HG03139 (cell line): ENCODE results near the gene MAML3.

Source experiments
- ATAC-seq: cut with Tn5 transposase; IDR thresholded peaks from one replicate; pipeline ENCODE4 v1.9.1; 2021; ENCODE audit not compliant: unreplicated experiment

The MAML3 gene

DNA sequence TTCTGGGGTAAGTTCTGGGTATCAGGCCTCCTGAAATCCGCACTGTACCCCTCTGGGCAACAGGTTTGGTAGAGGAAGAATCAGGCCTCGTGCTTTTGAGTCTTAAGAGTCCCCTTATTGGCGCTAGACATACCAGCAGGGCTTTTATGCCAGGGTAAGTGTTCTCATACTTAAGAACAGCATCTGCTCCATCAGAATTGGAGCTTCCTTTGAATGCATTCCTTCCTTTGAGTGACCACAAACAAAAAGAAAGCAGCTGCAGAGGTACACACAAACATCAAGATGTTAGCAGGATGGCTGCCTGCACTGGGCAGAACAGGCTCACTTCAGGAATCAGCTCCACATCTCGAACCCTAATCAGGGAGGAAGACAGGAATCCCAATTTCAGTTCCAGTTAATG, 331.6 kb downstream of the MAML3 start:
- no peak for ATAC-seq

DNA sequence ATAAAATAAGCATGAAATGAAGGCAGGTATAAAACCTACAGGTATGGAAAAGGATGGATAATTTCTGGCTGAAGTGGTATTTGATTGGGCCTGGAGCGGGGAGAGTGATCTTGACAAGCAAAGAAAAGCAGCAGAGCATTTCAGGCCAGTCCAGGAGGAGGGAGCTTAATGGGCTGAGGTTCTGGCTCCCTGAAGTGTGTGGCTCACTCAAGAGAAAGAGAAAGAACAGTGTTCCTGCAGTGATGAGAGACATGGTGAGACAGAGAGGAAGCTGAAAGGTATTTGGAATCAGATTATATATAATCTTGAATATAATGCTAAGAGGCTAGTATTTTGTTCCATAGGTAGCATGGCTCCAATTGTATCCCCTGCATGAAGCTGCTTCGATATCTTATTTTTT, 334.9 kb downstream of the MAML3 start:
- ATAC-seq = no peak

DNA sequence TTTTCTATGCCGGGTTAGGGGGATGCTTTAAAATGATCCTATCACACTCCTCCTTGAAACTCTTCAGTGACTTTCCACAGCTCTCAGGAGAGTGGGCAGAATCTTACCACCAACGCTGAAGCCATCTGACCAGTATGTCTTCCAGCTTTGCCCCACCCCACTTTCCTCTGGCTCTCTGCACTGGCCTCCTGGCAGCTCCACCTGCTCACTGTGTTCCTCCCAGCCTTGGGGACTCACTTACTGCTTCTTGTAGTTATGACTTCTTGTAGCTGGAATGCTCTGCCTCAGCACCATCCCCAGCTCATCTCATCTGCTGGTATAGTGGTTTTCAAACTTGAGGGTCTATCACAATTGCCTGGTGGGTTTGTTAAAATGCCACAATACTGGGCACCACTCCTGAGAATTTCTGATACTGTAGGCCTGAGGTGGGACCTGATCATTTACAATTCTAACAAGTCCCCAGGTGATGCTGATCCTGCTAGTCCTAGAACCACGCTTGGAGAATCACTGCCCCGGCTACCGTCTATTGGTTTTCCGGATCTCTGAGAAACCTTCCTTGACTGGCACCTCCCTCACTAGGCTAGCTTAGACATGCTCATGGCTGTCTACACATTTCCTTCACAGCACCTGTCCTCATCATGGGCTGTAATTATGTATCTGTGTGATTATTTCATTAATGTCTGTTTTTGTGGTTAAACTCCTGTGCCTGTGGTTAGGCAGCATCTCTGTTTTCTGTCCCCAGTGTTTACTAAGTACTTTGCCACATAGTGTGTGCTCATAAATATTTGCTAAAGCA, 336.1 kb downstream of the MAML3 start:
- ATAC-seq = no peak

DNA sequence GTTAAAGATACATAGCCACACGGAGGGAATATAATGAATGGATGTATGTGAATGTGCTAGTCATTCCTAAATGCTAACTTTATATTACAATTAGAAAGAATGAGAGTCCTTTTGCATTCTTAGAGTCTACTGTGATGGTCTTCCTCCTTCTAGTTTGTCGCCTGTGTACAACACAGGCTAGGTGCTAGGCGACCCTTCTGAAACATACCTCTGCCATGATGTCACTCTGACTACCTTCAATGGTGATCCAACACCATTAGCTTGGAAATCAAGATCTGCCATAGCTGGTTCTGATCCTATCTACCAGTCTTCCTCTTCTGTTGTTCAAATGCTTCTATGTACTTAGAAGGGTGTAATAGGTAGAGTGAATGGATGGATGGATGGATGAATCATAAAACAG, 337.1 kb downstream of the MAML3 start:
- no peak for ATAC-seq

DNA sequence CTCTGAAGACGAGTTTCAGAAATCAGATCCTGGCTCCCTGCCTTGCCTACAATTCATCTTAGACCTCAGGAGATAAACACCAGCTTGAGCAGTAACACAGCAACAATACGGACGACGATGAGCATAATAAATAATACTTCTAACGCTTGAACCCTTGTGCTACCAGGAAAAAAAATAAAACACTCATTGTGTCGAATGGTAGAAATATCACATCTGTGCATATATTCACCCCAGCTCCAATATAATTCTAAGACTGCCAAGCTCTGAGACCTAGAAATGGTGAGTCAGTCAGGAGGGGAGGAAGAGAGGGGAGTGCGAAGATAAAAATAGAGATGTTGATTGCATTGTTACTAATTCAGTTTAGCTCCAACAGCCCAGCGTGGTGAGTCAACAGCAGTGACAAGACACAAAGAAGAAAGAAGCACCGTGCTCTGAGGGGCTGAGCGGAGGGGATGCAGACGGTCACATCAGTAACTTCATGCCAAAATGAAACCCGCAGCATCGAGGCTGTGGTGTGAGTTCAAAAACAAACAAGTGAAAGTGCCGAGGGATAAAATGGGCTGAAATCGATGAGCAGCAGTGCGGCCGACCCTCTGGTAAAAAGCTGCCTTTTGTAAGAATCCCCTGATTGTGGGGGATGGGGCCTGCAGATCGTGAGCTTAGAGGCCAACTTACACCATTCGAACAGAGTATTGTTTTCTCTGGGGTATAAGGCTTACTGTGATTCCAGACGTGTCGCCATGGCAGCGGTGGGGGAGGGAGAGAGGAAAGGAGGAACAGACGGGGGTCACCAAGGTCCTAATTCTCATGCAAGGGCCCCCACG, 338.0 kb downstream of the MAML3 start:
- ATAC-seq = no peak

DNA sequence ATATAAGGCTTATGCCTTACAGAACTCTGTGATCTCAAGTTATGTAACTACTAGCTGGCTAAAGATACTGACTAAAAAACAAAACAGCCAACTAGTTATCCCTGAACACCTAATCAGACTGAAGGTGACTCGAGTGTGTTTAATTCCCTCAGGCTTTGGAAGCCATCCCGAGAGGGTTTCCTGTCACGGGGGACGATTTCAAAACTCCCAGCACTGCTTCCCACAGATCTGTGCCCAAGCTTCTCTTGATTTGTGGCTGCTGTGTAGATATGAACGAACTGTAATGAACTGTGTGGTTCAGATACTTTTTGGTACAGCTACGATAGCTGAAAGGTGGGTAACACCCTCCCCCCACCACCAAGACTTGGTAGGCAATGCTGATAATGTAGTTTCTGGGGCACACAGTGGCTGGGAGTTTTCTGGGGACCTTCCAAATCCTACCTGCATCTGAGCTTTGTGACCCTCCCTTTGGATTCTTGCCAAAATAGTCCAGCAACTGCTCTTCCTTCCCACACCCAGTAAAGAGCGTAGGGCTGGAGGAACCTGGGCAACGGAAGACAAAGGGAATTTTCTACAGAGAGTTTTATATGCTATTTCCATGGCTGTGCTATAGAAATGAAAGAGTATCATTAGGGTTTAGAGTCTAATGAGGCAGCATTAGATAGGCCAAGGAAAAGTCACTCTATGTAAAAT, 339.5 kb downstream of the MAML3 start:
- ATAC-seq = no peak

DNA sequence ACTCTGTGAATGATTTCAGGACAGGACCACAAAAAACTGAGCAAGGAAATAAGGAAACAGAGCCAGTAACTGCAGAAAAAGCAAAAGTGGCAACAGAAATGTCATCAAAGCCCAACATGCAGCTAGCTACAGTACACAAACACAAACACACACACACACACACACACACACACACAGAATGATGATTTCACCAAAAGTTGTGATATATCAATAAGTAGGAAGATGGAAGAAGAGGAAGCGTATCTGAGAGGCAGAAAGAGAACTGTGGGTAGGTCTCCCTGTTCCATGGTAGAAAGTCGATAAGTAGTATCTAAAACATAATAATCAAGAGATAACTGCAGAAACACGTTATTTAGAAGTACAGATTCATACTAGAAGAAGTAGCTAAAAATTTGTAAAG, 340.1 kb downstream of the MAML3 start:
- ATAC-seq = no peak

DNA sequence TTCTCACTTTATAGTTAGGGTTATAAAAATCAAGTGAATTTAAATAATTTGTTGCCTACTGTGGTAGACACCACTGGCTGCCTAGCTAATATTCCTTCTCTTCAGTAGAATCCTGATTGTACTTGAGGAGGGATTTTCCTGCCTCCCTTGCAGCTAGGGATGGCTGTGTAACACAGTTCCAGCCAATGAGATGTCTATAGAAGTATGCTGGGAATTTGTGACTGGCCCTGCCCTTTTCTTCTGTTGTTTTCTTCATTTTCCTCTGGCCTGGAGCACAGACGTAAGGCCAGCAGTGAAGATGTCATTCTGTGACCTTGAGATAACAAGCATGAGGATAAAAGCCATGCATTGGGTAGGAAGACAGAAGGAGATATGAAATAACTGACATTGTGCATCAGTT, 343.3 kb downstream of the MAML3 start:
- ATAC-seq = no peak

DNA sequence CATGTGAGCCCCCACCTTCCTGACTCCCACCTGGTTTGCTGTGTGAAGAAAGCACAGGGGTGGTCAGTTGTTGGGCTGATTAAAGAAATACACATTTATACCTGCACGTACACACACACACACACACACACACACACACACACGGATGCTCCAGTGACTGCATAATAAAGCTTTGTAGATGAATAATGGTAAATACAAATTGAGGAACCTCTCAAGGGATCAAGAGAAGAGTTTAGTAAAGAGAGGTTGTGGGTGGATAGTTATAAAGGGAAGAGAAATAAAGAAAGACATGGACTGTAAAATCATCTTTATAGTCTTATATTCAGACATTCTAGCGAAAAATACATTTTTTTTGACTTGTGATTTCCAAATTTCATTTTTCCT, 344.2 kb downstream of the MAML3 start:
- ATAC-seq = no peak

DNA sequence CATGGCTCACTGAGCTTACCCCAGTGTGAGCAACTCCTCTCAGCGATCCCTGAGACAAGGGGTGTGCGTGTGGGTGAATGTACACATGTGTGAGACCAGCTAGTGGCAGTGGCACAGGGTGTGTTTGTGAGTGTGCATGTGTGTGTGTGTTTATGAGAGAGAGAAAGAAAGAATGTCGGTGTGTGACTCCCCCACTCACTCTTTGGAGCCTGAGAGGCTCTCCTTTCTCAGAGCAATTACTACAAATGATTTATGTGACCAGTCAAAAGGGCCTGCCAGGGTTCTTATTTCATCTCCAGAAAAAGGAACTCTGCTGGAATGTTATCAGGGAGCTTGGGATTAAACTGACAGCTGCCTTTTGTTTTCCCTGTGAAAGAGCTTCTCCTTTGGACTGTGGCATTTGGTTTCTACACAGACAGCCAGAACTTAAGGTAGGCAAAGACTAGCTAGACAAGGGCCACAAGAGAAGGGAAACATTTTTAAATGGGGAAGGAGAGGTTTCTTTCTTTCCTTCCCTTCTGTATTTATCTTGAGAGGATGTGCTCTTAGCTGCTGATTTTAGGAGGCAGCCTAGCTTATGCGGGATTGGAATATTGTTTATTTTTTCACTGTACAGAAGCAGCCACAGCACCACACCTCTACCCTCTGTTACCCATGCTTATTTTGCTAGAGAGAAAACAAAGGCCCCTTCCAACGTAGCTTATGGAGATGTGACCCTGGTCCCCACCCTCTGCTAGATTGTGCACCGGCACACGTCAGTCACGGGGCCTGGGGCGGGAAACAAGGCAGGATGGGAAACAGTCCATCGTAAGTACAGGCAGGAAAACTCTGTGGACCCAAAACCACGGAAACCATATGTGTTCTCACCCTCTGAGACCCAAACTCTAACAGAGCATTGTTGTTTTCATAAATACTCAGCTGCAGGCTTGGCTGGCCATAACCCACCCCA, 344.9 kb downstream of the MAML3 start:
- no peak for ATAC-seq

DNA sequence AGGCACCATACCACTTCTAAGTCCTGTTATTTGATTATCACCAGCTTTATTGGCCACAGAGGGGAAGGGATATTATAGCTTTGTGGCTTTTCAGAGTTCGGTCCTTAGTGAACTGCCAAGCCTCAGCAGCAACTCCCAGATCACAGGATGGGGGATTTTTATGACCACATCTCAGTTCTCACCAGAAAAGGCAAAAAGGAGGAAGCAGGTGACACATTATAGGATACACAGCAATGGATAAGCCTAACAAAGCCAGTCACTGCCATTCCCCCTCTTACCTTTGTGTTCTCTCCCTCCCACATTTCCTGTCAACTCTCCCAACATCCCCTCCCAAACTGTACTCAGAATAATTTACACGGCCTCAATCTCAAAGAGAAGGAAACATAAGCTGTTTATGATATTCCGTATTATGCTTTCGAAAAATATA, 345.6 kb downstream of the MAML3 start:
- no peak for ATAC-seq

DNA sequence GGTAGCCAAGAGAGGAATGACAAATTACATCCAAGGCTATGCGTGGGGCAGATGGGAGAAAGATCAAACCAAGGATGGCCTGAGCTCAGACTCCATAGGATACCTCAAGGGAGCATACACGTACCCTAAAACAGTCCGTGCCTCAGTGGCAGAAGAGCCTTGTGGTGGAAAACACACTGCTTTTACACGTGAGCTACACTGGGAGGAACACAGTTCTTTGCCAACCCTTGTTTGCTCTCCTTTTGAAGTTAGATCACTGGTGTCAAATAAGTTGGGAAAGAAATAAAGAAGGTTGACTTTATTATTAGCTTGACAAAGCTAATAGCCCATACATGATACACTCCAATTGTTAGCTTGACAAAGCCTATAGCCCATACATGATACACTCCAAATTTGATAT, 346.5 kb downstream of the MAML3 start:
- no peak for ATAC-seq

DNA sequence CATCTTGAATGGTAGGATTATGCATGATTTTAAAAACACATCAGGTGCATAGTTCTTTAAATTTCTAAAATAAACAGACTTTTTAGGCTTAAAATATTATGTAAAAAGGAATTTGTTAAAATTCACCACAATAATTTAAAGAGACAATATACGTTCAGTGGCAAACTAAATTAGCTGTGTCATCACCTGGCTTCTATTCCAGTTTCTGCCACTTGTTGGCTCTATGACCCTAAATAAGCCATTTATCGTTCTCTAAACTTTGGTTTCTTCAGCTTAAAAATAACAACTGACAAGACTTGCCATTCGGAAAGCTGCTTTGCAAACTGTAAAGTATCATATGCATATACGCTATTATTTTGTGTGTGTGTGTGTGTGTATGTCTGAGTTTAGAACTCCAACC, 347.1 kb downstream of the MAML3 start:
- no peak for ATAC-seq

DNA sequence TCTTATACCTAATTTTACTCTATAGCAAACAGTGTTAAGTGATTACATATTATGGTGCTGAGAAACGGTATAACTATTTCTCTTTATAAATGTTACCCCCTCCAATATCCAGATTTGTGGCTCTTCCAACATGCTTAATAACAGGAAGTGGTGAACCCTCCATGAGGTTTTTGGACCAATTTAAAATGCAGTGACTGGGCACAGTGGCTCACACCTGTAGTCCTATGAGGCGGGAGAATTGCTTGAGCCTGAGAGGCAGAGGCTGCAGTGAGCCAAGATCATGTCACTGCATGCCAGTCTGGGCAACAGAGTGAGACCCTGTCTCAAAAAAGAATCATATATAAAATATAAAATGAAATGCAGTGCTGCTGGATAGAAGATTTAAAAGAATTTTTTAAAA, 351.1 kb downstream of the MAML3 start:
- no peak for ATAC-seq

DNA sequence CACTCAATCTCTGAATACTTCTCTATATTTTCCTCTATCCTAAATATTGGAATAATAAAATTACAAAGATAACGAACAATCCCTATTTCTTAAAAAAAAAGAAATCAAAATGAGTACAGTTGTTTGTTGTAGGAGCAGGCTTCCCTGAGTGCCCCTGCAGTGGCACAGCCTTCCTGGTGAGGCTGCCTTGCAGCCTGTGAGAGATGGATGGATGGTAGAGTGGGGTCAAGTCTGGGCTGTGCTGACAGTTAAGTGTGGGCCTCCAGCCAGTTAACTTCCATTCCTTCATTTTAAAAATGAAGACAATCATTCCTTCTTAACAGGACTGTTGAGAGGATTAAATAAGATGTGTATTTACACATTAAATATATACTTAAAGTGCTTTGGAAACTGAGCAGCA, 351.5 kb downstream of the MAML3 start:
- no peak for ATAC-seq

DNA sequence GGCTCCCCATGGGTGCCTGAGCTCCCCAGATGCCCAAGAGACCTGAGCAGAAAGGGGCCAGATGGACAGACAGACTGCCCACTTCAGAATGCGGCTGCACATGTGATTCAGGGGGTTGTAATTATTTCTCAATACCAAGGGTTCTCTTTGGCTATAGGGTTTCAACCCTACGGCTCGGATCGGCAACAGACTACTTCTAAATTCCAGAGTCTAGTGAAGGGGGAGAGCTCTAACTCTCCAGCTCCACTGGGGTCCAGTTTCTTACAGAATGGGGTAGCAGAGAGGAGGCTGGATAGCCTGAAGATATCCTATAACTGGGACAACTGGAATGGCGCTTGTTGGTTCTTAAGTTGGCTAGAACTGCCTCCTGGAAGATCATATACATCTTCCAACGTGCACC, 352.1 kb downstream of the MAML3 start:
- ATAC-seq = no peak

DNA sequence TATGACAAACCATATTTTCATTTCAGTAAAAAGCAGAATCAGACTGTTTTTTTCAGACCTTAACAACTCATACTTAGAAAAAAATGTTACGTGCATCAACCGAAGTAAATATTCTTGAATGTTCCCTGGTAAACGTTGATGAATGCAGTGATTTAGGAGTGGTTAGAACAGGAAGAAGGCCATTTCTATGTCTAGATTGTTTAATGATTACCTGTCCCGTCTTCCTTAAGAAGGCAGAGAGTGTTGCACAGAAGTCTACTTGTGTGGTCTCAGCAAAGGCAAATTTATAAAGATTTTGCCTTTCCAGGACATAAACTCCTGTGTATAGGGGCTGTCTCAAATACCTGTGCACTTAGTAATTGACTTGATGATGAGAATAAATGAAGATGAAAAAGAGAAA, 353.9 kb downstream of the MAML3 start:
- ATAC-seq = no peak

DNA sequence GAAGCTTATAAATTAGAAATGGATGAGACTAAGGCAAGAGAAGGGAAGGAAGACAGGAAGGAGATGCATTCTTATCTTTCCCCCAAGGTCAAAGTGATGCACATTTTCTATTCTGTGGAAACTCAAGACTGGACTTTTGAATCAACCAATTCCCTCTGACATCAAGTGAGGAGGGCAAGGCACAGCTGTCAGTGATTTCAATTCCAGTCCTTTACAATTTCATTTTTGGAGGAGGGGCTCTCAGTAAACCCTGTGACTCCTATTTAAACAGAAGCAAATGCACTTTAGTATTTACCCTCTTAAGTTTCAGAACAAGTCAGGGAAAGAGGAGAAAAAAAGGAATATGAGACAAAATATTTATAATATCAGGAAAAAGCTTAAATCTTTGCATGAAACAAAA, 354.4 kb downstream of the MAML3 start:
- ATAC-seq = no peak

DNA sequence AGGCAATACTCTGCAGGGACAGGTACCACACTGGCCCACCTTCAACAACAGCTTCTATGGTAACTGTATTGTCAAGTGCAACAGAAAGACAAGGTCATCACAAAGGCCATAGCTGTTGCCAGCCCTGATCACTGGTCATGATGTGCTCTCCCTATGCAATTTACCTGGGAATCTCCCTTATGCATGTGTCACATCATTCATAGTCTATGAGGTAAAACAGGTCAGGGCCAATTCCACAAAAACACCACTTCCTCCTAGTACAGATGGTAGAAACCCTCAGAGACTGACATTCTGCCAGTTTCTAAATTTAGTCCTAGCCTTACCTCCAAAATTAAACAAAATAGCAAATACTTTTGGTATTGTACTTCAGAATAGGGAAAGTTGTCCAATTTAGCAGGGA, 355.5 kb downstream of the MAML3 start:
- no peak for ATAC-seq

DNA sequence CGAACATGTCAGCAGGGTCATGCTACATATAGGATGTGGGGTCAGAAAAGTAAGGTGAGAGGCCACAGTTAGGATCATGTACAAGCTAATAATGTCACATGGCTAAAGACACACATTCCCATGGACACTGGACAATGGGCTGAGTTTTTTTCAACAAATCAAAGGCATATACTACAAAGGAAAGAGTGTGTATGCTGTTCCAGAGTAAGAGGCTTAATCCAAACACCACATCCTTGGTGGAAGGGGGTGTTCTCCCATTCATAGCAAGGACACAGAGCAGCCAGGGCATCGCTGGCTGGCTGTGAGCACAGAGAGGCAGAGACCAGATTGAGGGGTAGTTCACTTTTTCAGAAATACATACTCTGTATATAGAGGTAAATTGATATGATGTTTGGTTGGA, 356.7 kb downstream of the MAML3 start:
- no peak for ATAC-seq
